GM12878 (cell line): ENCODE measurements around the gene MAD2L2. TPM values are rescaled to one million over a fixed set of nuclear protein-coding genes. Genes with fewer than 3 reads are reported as not detected.

Experiments
- ATAC-seq: fragments of 200-7000 bp; cut with Tn5 transposase; 3 replicates; pipeline ENCODE4 v1.9.1; 2020; ENCODE audit warnings: mild to moderate bottlenecking, moderate library complexity
- BruUV-seq: library from RNA; stranded (reverse); fragments of 400-500 nt; replicated peaks from 2 replicates; lab custom pipeline; 2021; lab: Mats Ljungman, UMichigan
- CTCF ChIA-PET: fragments of 300-600 bp; sonication (Branson Sonifier 250); formaldehyde crosslinking; extraction: SDS; loops from one replicate; lab custom pipeline; 2021; ENCODE audit warnings: inconsistent platforms; lab: Yijun Ruan, JAX
- POLR2A ChIA-PET: fragments of 350-600 bp; formaldehyde crosslinking; extraction: SDS; loops from one replicate; lab custom pipeline; 2021; ENCODE audit warnings: inconsistent platforms; lab: Charles Lee
- RAD21 ChIA-PET: fragments of 300-600 bp; sonication (Branson Sonifier 250); formaldehyde crosslinking; loops from one replicate; lab custom pipeline; 2023; ENCODE audit warnings: antibody characterized with exemption; ENCODE audit not compliant: unreplicated experiment; lab: Charles Lee
- SMC1A ChIA-PET: fragments of 300-600 bp; sonication (Branson Sonifier 250); formaldehyde crosslinking; loops from one replicate; lab custom pipeline; 2023; ENCODE audit not compliant: unreplicated experiment, uncharacterized antibody; lab: Charles Lee
- DNase-seq: peaks from one replicate; pipeline ENCODE4 v3.0.0-alpha.2; 2011; ENCODE audit warnings: low read depth, low spot score
- FAIRE-seq: peaks from 3 replicates; lab custom pipeline; 2011; peaks lifted over from hg19 to GRCh38; lab: Jason Lieb, UNC
- H2AFZ ChIP-seq: 2 replicates; pipeline ENCODE4 v1.6.0; 2011; ENCODE audit warnings: low read depth, low read length, control low read depth; ENCODE audit not compliant: control insufficient read depth
- H3K27ac ChIP-seq: 2 replicates; pipeline ENCODE4 v1.5.1; 2011; ENCODE audit warnings: control low read depth; ENCODE audit not compliant: control insufficient read depth, insufficient read depth
- H3K27me3 ChIP-seq, 2 experiments: replicated peaks in 1 of 2; 2 replicates each; pipeline versions ENCODE4 v1.6.0 to v1.6.1; 2011; ENCODE audit warnings: low read length in 1 of 2; ENCODE audit not compliant: control insufficient read depth in 2 of 2, insufficient read depth in 2 of 2
- H3K36me3 ChIP-seq, 2 experiments: 2 replicates each; pipeline ENCODE4 v1.5.1; 2011; ENCODE audit warnings: low read length in 1 of 2; ENCODE audit not compliant: control insufficient read depth in 2 of 2, insufficient read depth in 2 of 2
- H3K4me1 ChIP-seq: 2 replicates; pipeline ENCODE4 v1.6.1; 2011; ENCODE audit warnings: mild to moderate bottlenecking, low read length, moderate library complexity, mixed read lengths; ENCODE audit not compliant: control insufficient read depth, insufficient read depth
- H3K4me2 ChIP-seq: 2 replicates; pipeline ENCODE4 v1.6.0; 2011; ENCODE audit warnings: control low read depth; ENCODE audit not compliant: control insufficient read depth, insufficient read depth
- H3K4me3 ChIP-seq: fragments of 200-600 bp; sonication (generic); 2 replicates; pipeline ENCODE4 v1.5.1; 2016
- H3K79me2 ChIP-seq: 2 replicates; pipeline ENCODE4 v1.6.0; 2011; ENCODE audit warnings: low read length; ENCODE audit not compliant: control insufficient read depth, insufficient read depth
- H3K9ac ChIP-seq: 2 replicates; pipeline ENCODE4 v1.8.0; 2011; ENCODE audit warnings: low read length, control low read depth, mixed read lengths; ENCODE audit not compliant: control insufficient read depth, insufficient read depth
- H3K9me3 ChIP-seq: replicated peaks from 3 replicates; pipeline ENCODE4 v1.5.1; 2011; ENCODE audit warnings: mild to moderate bottlenecking, low read length; ENCODE audit not compliant: control insufficient read depth, insufficient read depth
- H4K20me1 ChIP-seq: 2 replicates; pipeline ENCODE4 v1.6.0; 2011; ENCODE audit not compliant: control insufficient read depth, insufficient read depth
- CBFB ChIP-seq: IDR thresholded peaks from 2 replicates; pipeline ENCODE4 v1.6.1; 2016; ENCODE audit warnings: antibody characterized with exemption, low read depth
- MYB ChIP-seq: fragments of 150-350 bp; IDR thresholded peaks from 2 replicates; pipeline ENCODE4 v1.6.1; 2014; ENCODE audit warnings: mild to moderate bottlenecking, low read depth, low read length, borderline replicate concordance
- NFYA ChIP-seq: IDR thresholded peaks from 2 replicates; pipeline ENCODE4 v1.6.1; 2011; ENCODE audit warnings: low read depth, mild to moderate bottlenecking, low read length, improper control_type of control experiment, borderline replicate concordance
- POLR2A ChIP-seq: IDR thresholded peaks from 2 replicates; pipeline ENCODE4 v1.6.1; 2011; ENCODE audit warnings: low read depth, mild to moderate bottlenecking, low read length
- ZNF384 ChIP-seq: IDR thresholded peaks from 2 replicates; pipeline ENCODE4 v1.6.1; 2012; ENCODE audit warnings: low read depth, mild to moderate bottlenecking, low read length, improper control_type of control experiment, borderline replicate concordance
- WGBS: methylation state at CpG from one replicate; pipeline ENCODE4 v1.1.6; 2016; ENCODE audit warnings: low lambda C conversion rate; ENCODE audit not compliant: insufficient replicate concordance, insufficient coverage; ENCODE audit errors: missing lambda C conversion rate; 5-methylcytosine and 5-hydroxymethylcytosine counted together
- in situ Hi-C: fragments of 300-500 bp; cut with MboI; formaldehyde crosslinking; loops from 9 replicates; pipeline ENCODE4 v1.14.3; 2018; ENCODE audit warnings: mixed read lengths
- intact Hi-C: fragments of 100-400 bp; cut with micrococcal nuclease; formaldehyde crosslinking; loops from one replicate; pipeline ENCODE4 v1.14.2; 2022; ENCODE audit not compliant: unreplicated experiment
- polyA plus RNA-seq, 11 experiments: library from polyadenylated mRNA; depleted of rRNA in 4 of 11; unstranded in 6 of 11; stranded (reverse) in 5 of 11; fragments of >200 nt; fragmentation: Nextera tagmentation in 4 of 11; fragmentation: Illumina TruSeq in 1 of 11; extraction: Ambion mirVana in 4 of 11; extraction: Trizol in 1 of 11; gene quantifications; 1 replicate in 1 of 11; 2 replicates in 10 of 11; pipeline versions ENCODE4 v1.2.1 to v1.2.3, GENCODE V29; 2011 to 2016; ENCODE audit warnings: inconsistent platforms in 2 of 11, missing spikeins in 2 of 11, low read depth in 1 of 11
- total RNA-seq, 4 experiments: library from RNA; depleted of rRNA in 3 of 4; stranded (reverse); fragments of >200 nt in 3 of 4; fragmentation: Illumina TruSeq in 1 of 4; extraction: Trizol in 1 of 4; gene quantifications; 2 replicates each; pipeline versions ENCODE4 v1.2.1 to v1.2.3, GENCODE V29; 2013 to 2021

The MAD2L2 gene
- total and polyA plus RNA-seq, 10 of the 15 experiments (the other 5 are each of a cell fraction or from before 2014, with no cell fraction given): 3.5 to 95.0 (median 53.2) TPM

- DNase-seq (no peak), ATAC-seq (no peak), FAIRE-seq (no peak)
- Histone ChIP-seq H3K4me3 (no peak overlapping the region), H3K4me1 (peaks cover 4% of the 10 kb centered on the region), H3K9me3 (no peaks in the 10 kb centered on the region), H3K79me2 (no peaks in the 10 kb centered on the region), H2AFZ (no peak overlapping the region), H3K4me2 (no peak overlapping the region), H3K9ac (no peak overlapping the region), H4K20me1 (no peaks in the 10 kb centered on the region), H3K36me3 (peaks cover 2 to 15% of the 10 kb centered on the region in 2 experiments; a peak in 3 of 4 replicates), H3K27ac (no peak overlapping the region), H3K27me3 (no peaks in the 10 kb centered on the region)
- ChIA-PET POLR2A (no interaction called here), SMC1A (interaction anchor here (1.3 kb wide), 2 partner anchors 9 to 47 kb away, joined by 3 to 4 read pairs; no protein-coding TSS in a partner anchor), RAD21 (no interaction called here), CTCF (interaction anchor here (1.7 to 1.9 kb wide), 2 partner anchors 8 to 9 kb away, joined by 3 to 6 read pairs; partner anchors contain the start of gene FBXO6)
- intact Hi-C loops: no loop called here
- in situ Hi-C loops: no loop called here
- 86% methylated on average over 14 of the region's 14 CpGs for WGBS
- BruUV-seq: no TSS peak
- 0 out of 2 replicates have a peak, but pooled peaks have one; percentile 12 for TF ChIP-seq POLR2A
- no peak for TF ChIP-seq NFYA
These were observed 7.7 kb downstream of the MAD2L2 start for GRCh38 chr1:11673089-11673769.

- ChIA-PET POLR2A (interaction anchor here (0.6 kb wide), 1 partner anchor 541 kb away, joined by 3 read pairs; no protein-coding TSS in a partner anchor), SMC1A (interaction anchor here (1.3 kb wide), 1 partner anchor 7 kb away, joined by 3 read pairs; no protein-coding TSS in a partner anchor), CTCF (no interaction called here), RAD21 (interaction anchor here (0.7 kb wide), 1 partner anchor 7 kb away, joined by 3 read pairs; the partner anchor contains the start of gene FBXO6)
- H3K4me3 ChIP-seq: no peak overlapping the region
- peaks cover 2 to 15% of the 10 kb centered on the region in 2 experiments for H3K36me3 ChIP-seq
- FAIRE-seq: no peak
- no TSS peak for BruUV-seq
- no peak overlapping the region for H3K4me2 ChIP-seq
- H2AFZ ChIP-seq: no peak overlapping the region
- H3K9me3 ChIP-seq: no peaks in the 10 kb centered on the region
- 92% methylated on average over 14 of the region's 14 CpGs for WGBS
- peaks cover 10% of the 10 kb centered on the region for H3K4me1 ChIP-seq
- intact Hi-C loops: no loop called here
- no peak for TF ChIP-seq MYB
- no peak for TF ChIP-seq CBFB
- TF ChIP-seq ZNF384: no peak
- TF ChIP-seq POLR2A: peak; percentile 35
- no peaks in the 10 kb centered on the region for H4K20me1 ChIP-seq
- no peaks in the 10 kb centered on the region for H3K27me3 ChIP-seq
- H3K79me2 ChIP-seq: no peaks in the 10 kb centered on the region; the same call in 1 of the 2 replicates
- in situ Hi-C loops: no loop called here
- DNase-seq: no peak
- H3K27ac ChIP-seq: no peak overlapping the region
- H3K9ac ChIP-seq: no peak overlapping the region
- ATAC-seq: peak; percentile 9; the same call in 1 of the 3 replicates
These were observed 9.2 kb downstream of the MAD2L2 start for GRCh38 chr1:11671544-11672286.
